ENCODE measurements around the gene REELD1.

Gene REELD1

DNA sequence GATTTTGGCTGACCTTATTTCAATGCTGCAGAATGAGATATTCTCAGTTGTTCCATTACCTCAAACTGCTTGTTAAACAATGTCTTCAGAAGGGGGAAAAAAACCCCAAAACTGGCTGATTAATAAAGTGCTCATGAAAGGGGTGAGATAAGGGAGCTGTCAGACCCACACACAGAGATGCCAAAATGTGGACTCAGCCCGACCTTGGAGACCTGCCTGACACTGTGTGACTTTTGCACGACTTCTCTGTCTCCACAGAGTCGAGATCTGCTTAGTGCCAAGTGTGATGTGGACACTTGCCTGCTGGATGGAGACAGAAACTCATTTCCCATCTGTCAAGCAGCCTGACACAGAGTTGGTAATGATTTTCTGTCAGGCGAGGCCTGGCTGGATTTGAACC lies 31.5 kb downstream of the REELD1 start:
- TF ChIP-seq, protein P1, sequence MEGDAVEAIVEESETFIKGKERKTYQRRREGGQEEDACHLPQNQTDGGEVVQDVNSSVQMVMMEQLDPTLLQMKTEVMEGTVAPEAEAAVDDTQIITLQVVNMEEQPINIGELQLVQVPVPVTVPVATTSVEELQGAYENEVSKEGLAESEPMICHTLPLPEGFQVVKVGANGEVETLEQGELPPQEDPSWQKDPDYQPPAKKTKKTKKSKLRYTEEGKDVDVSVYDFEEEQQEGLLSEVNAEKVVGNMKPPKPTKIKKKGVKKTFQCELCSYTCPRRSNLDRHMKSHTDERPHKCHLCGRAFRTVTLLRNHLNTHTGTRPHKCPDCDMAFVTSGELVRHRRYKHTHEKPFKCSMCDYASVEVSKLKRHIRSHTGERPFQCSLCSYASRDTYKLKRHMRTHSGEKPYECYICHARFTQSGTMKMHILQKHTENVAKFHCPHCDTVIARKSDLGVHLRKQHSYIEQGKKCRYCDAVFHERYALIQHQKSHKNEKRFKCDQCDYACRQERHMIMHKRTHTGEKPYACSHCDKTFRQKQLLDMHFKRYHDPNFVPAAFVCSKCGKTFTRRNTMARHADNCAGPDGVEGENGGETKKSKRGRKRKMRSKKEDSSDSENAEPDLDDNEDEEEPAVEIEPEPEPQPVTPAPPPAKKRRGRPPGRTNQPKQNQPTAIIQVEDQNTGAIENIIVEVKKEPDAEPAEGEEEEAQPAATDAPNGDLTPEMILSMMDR (IDR thresholded peaks at IDR 0.05; ENCODE audit: insufficient read depth, low read depth, low read length, missing control alignments), result no peak
- no peak for DNase-seq (ENCODE audit: low read depth)
- no peak overlapping the region for H3K4me3 ChIP-seq (ENCODE audit: low read length)

DNA sequence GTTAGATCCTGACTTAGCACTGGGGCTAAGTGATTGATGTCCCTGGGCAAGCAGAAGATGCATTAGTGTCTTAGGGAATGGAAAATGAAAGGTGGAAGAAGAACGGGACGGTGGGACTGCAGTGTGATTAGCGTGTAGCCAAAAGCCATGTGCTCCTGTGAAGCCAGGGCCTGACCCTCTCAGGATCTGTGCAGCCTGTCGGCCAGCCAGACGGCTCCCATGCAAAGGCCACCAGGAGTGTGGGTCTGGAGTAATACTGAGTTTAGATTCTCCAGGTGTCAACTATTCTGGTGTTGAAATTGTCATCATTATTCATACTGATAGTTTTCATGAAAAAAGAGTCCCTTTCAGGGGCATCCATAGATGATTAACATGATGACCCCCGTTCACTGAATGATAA lies 32.0 kb downstream of the REELD1 start:
- DNase-seq (ENCODE audit: low read depth), result no peak
- H3K4me3 ChIP-seq (ENCODE audit: low read length), result no peak overlapping the region
- TF ChIP-seq, protein P1 (IDR thresholded peaks at IDR 0.05; ENCODE audit: insufficient read depth, low read depth, low read length, missing control alignments), result no peak

DNA sequence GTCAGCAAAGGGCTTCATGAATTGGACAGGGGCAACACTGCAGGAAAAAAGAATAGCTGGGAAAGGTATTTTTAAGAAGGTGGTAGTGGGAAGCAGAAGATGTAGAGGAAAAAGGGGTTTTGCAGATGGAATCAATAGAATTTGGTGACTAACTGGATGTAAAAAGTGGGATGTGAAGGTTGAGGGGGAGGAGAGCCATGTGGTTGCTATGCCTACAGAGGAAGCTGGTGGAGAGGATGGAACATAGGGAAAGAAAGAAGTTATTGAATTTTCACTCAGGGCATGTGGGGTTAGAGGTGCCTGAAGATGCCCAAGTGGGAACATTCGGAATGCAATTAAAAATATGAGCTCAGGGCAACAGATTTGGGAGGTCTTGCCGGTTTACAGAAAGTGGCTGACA lies 33.0 kb downstream of the REELD1 start:
- DNase-seq (ENCODE audit: low read depth), result no peak
- TF ChIP-seq, protein P1 (IDR thresholded peaks at IDR 0.05; ENCODE audit: insufficient read depth, low read depth, low read length, missing control alignments), result no peak
- no peak overlapping the region for H3K4me3 ChIP-seq (ENCODE audit: low read length)

DNA sequence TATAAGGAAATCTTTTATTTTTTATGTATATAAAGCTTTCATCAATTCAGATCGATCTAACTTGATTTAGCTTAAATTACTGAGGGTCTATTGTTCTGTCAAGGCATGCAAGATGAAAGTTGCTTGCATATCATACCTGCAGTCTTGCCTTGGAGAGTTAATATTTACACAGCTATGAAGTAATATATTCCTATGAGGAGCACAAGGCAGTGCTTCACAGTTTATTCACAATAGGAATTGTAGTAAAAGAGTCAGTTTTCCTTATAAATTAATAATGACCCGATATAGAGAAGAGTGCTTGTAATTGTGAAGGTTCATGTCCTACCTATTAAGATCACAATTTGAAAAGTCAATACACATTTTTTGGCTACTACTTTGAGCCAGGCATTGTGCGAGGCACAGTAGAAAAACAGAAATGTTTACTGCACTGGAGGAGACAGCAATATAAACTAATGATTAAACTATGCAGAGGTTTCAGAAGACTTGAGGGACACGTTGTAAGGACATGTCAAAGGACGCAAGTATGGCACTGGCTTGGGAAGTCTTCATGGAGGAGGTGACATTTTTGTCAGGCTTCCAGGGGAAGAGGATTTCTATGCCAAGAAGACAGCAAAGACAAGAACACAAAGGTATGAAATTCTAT lies 38.8 kb downstream of the REELD1 start:
- H3K4me3 ChIP-seq (ENCODE audit: low read length), result no peak overlapping the region
- TF ChIP-seq, protein P1 (IDR thresholded peaks at IDR 0.05; ENCODE audit: insufficient read depth, low read depth, low read length, missing control alignments), result no peak
- DNase-seq (ENCODE audit: low read depth), result no peak

DNA sequence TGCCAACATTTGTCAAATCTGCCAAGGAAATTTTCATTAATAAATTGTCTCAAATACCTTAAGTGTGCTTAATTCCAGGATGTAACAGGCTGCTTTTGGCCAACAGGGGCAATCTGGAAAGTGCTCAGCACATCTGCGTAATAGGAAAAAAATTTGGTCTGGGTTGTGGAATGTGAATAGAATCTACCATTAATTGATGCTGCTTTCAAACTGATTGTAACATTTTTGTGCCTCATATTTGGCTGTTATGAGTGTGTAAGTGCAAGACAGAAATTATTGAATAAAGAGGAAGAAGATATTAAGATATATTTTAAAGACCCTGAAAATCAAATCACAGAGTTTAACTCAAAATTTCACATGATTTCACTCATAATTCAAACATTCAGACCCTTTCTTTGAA lies 41.1 kb downstream of the REELD1 start:
- no peak overlapping the region for H3K4me3 ChIP-seq (ENCODE audit: low read length)
- TF ChIP-seq, protein P1 (IDR thresholded peaks at IDR 0.05; ENCODE audit: insufficient read depth, low read depth, low read length, missing control alignments), result no peak
- DNase-seq (ENCODE audit: low read depth), result no peak

DNA sequence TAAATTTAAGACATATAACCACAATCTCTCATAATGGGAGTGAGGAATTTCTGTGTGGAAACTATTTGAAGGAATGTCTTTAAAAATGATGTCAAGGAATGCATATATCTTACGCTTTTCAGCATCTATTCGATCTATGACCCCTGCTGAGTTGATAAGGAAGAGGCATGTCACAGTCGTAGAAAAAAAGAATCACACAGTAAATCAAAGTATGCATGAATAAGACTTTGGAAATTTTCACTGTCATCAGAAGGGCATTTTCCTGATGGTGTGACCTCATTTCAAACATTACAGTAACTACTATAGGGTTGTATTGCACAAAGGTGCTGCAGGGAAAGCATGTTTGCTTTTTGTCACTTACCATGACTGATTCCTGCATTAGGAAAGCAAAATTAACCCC lies 41.5 kb downstream of the REELD1 start:
- peak; percentile 36 for DNase-seq (ENCODE audit: low read depth)
- TF ChIP-seq, protein P1 (IDR thresholded peaks at IDR 0.05; ENCODE audit: insufficient read depth, low read depth, low read length, missing control alignments), result no peak
- no peak overlapping the region for H3K4me3 ChIP-seq (ENCODE audit: low read length)

DNA sequence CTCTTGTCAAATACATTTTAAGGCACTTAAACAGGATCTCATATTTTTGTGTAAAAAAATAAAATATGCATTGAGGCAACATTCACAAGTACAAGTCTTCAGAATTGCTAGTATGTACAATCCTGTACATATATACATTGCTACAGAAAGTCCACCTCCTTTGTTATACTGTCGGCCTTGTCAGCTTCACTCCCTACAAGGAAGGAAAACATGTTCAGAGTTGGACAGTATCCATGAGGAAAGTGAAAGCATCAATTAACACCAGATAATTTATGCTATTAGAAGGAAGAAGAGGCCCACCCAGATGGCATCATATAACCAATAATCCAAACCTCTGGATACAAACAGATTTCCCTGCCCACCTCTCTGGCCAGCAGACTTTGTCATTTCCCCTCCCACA lies 42.0 kb downstream of the REELD1 start:
- H3K4me3 ChIP-seq (ENCODE audit: low read length), result no peak overlapping the region
- no peak for DNase-seq (ENCODE audit: low read depth)
- TF ChIP-seq, protein P1 (IDR thresholded peaks at IDR 0.05; ENCODE audit: insufficient read depth, low read depth, low read length, missing control alignments), result no peak

All from epithelial cell of esophagus (primary cell).